Aorta (tissue), 5 donors: ENCODE data around the gene LHX2. TPM values are rescaled to one million over a fixed set of nuclear protein-coding genes. Genes with fewer than 3 reads are reported as not detected.

Experiments
- ATAC-seq: fragments of 200-7000 bp; cut with Tn5 transposase; one replicate; pipeline ENCODE4 v1.9.1; 2022; ENCODE audit warnings: moderate library complexity; ENCODE audit not compliant: low FRiP score
- DNase-seq, 2 donors: peaks; one replicate each; pipeline ENCODE4 v3.0.0-alpha.2; 2020
- H3K27ac ChIP-seq, 2 donors: one replicate each; pipeline ENCODE4 v1.5.1; 2013; ENCODE audit warnings: low read length in 2 of 2, mild to moderate bottlenecking in 2 of 2, moderate library complexity in 2 of 2, control low read depth in 1 of 2, inconsistent platforms in 1 of 2, low read depth in 1 of 2
- H3K27me3 ChIP-seq, 2 donors: one replicate each; pipeline ENCODE4 v1.6.1; 2013; ENCODE audit warnings: control low read depth in 1 of 2, low read length in 1 of 2, mild to moderate bottlenecking in 1 of 2, moderate library complexity in 1 of 2; ENCODE audit not compliant: insufficient read depth in 2 of 2, control insufficient read depth in 1 of 2
- H3K36me3 ChIP-seq, 2 donors: one replicate each; pipeline ENCODE4 v1.6.1; 2013; ENCODE audit warnings: control low read depth in 1 of 2, low read length in 1 of 2, mild to moderate bottlenecking in 1 of 2; ENCODE audit not compliant: insufficient read depth in 2 of 2, control insufficient read depth in 1 of 2
- H3K4me1 ChIP-seq, 2 donors: one replicate each; pipeline ENCODE4 v1.6.1; 2013; ENCODE audit warnings: low read length in 2 of 2, control low read depth in 1 of 2, mild to moderate bottlenecking in 1 of 2, moderate library complexity in 1 of 2; ENCODE audit not compliant: insufficient read depth in 2 of 2, control insufficient read depth in 1 of 2
- H3K4me3 ChIP-seq, 2 donors: one replicate each; pipeline ENCODE4 v1.5.1; 2013; ENCODE audit warnings: low read length in 2 of 2, control low read depth in 1 of 2, mild to moderate bottlenecking in 1 of 2
- H3K9me3 ChIP-seq: one replicate; pipeline ENCODE4 v1.6.1; 2013; ENCODE audit warnings: mild to moderate bottlenecking, low read length; ENCODE audit not compliant: control insufficient read depth
- WGBS, 2 donors: extraction: QIAGEN DNeasy Blood & Tissue Kit; methylation state at CpG; one replicate each; pipeline ENCODE4 v1.1.7; 2013; 5-methylcytosine and 5-hydroxymethylcytosine counted together
- intact Hi-C, 2 donors: fragments of 100-400 bp; cut with DNase I; formaldehyde crosslinking; loops; one replicate each; pipeline versions ENCODE4 v1.14.2 to v1.15.0; 2022
- polyA plus RNA-seq, 2 donors: library from polyadenylated mRNA; stranded (reverse); fragments of 200-250 nt; gene quantifications; one replicate each; pipeline ENCODE4 v1.2.3, GENCODE V29; 2013
- total RNA-seq, 2 donors: library from RNA; stranded (reverse); fragmentation: NEBNext Ultra II Directional; extraction: Animal tissue kit (Norgen Biotek cat#: 25700); gene quantifications; one replicate each; pipeline ENCODE4 v1.2.1, GENCODE V29; 2021
- donor health status: healthy with polysubstance abuse.
- donor health status: Bipolar disorder and iron deficiency.
- donor health status: DM: no; HTN: no; CAD: no.
- donor health status: DM: no; HTN: no; CAD: no.
- donor health status: DM: yes; HTN: yes; CAD: no.

LHX2 gene
- total and polyA plus RNA-seq, 4 donors: 0.26 to 0.38 TPM; not detected in 2

GRCh38 chr9:124079176-124079925, 67.8 kb downstream of the LHX2 start:
- Histone ChIP-seq H3K36me3 (no peaks in the 10 kb centered on the region), H3K4me1 (peaks cover 0 to 2% of the 10 kb centered on the region in 2 donors), H3K27ac (no peak overlapping the region), H3K27me3 (no peaks in the 10 kb centered on the region), H3K4me3 (no peak overlapping the region), H3K9me3 (peaks cover 1% of the 10 kb centered on the region)
- 74 to 78% methylated on average over 17 of the region's 17 CpGs for WGBS, 2 donors
- ATAC-seq: no peak
- intact Hi-C loops: no loop called here
- no peak for DNase-seq

GRCh38 chr9:124082622-124083021, 71.1 kb downstream of the LHX2 start:
- Histone ChIP-seq H3K9me3 (peaks cover 6% of the 10 kb centered on the region), H3K36me3 (no peaks in the 10 kb centered on the region), H3K4me3 (no peak overlapping the region), H3K27ac (no peak overlapping the region), H3K27me3 (no peaks in the 10 kb centered on the region), H3K4me1 (peaks cover 0 to 2% of the 10 kb centered on the region in 2 donors)
- ATAC-seq (no peak), DNase-seq (no peak)
- WGBS, 2 donors: 58 to 69% methylated on average over 2 of the region's 2 CpGs
- intact Hi-C loops: no loop called here

Other genes with a start within 250 kb of the LHX2 start
- 10 to 100 TPM; 22.5 to 31.4 TPM for gene DENND1A, start 81.6 kb upstream of the LHX2 start, total RNA-seq
- gene DENND1A, start 81.6 kb upstream of the LHX2 start, polyA plus RNA-seq: 1 to 10 TPM; 6.9 to 8.2 TPM
- gene NEK6, start 246.2 kb downstream of the LHX2 start, total RNA-seq: 10 to 100 TPM; 60.5 to 72.8 TPM
- 10 to 100 TPM in 1 of 2 donors, 1 to 10 TPM in 1; 8.2 to 13.4 TPM for gene NEK6, start 246.2 kb downstream of the LHX2 start, polyA plus RNA-seq